Esophagus squamous epithelium (tissue), 5 donors: ENCODE data around the gene METTL21A. TPM values are rescaled to one million over a fixed set of nuclear protein-coding genes. Genes with fewer than 3 reads are reported as not detected.

Experiments
- DNase-seq: peaks from one replicate; lab custom pipeline; 2025; lab: John Stamatoyannopoulos, UW
- H3K27ac ChIP-seq, 4 donors: fragments of 200-600 bp; sonication (generic); one replicate each; pipeline ENCODE4 v1.5.1; 2016 to 2019; ENCODE audit warnings: mild to moderate bottlenecking in 1 of 4
- H3K27me3 ChIP-seq, 4 donors: fragments of 200-600 bp; sonication (generic); 1 replicate in 3 of 4; 2 replicates in 1 of 4; pipeline versions ENCODE4 v1.5.1 to v1.6.0; 2017 to 2021; ENCODE audit warnings: antibody characterized with exemption in 1 of 4
- H3K36me3 ChIP-seq, 3 donors: fragments of 200-600 bp; sonication (generic); one replicate each; pipeline ENCODE4 v1.5.1; 2016 to 2019
- H3K4me1 ChIP-seq, 3 donors: fragments of 200-600 bp; sonication (generic); one replicate each; pipeline ENCODE4 v1.5.1; 2017 to 2019
- H3K4me3 ChIP-seq, 4 donors: fragments of 200-600 bp; sonication (generic); 1 replicate in 3 of 4; 2 replicates in 1 of 4; pipeline ENCODE4 v1.5.1; 2016 to 2019; ENCODE audit warnings: mild to moderate bottlenecking in 2 of 4, moderate library complexity in 1 of 4
- H3K9me3 ChIP-seq, 3 donors: fragments of 200-600 bp; sonication (generic); one replicate each; pipeline ENCODE4 v1.5.1; 2016 to 2019
- CTCF ChIP-seq, 6 experiments: fragments of 450-650 bp in 4 of 6; fragments of 200-600 bp in 2 of 6; sonication (generic) in 2 of 6; IDR thresholded peaks; one replicate each; pipeline ENCODE4 v1.5.1; 2016 to 2019; ENCODE audit warnings: antibody characterized with exemption in 6 of 6, mild to moderate bottlenecking in 4 of 6, moderate library complexity in 4 of 6
- POLR2A ChIP-seq, 4 donors: fragments of 450-650 bp; IDR thresholded peaks; one replicate each; pipeline ENCODE4 v1.6.1; 2017; ENCODE audit warnings: antibody characterized with exemption in 4 of 4, mild to moderate bottlenecking in 4 of 4, moderate library complexity in 3 of 4
- WGBS, 2 donors: methylation state at CpG; one replicate each; pipeline ENCODE4 v1.1.5; 2018; 5-methylcytosine and 5-hydroxymethylcytosine counted together
- intact Hi-C: fragments of 100-400 bp; cut with DNase I; formaldehyde crosslinking; loops from one replicate; pipeline ENCODE4 v1.15.0; 2022
- total RNA-seq, 4 donors: library from RNA; depleted of rRNA; stranded (reverse); fragments of >200 nt; gene quantifications; one replicate each; pipeline ENCODE4 v1.1.0, GENCODE V29; 2016
- donor health status: DM: yes; HTN: yes; CAD: no.

Gene METTL21A
- total RNA-seq, 4 donors from 2014 or later = 7.1 to 35.8 (median 10.4) TPM

GRCh38 chr2:207663870-207664545 lies 38.8 kb upstream of the METTL21A start:
- no peak overlapping the region for H3K27ac ChIP-seq
- intact Hi-C loops = no loop called here
- H3K4me3 ChIP-seq = no peak overlapping the region
- DNase-seq = no peak
- H3K36me3 ChIP-seq = no peaks in the 10 kb centered on the region
- 66 to 71% methylated on average over 5 of the region's 5 CpGs for WGBS, 2 donors
- H3K27me3 ChIP-seq = no peaks in the 10 kb centered on the region
- TF ChIP-seq CTCF (IDR thresholded peaks at IDR 0.05) (no peak), POLR2A (IDR thresholded peaks at IDR 0.05) (no peak)
- H3K9me3 ChIP-seq = no peaks in the 10 kb centered on the region
- H3K4me1 ChIP-seq = no peaks in the 10 kb centered on the region

DNA sequence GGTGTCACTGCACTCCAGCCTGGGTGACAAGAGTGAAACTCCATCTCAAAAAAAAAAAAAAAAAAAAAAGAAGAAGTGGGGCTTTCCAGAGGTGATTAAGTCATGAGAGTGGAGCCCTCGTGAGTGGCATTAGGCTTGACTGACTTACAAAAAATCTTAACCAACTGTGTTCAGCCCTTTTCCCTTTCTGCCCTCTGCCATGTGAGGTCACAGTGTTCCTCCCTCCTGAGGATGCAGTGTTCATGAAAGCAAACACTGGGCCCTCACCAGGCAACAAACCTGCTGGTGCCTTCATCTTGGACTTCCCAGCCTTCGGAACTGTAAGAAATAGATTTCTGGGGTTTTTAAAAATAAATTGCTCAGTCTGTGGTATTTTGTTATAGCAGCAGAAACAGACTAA lies 37.0 kb upstream of the METTL21A start:
- Histone ChIP-seq H3K9me3 (no peaks in the 10 kb centered on the region), H3K27me3 (no peaks in the 10 kb centered on the region), H3K4me1 (no peaks in the 10 kb centered on the region), H3K4me3 (no peak overlapping the region), H3K36me3 (no peaks in the 10 kb centered on the region), H3K27ac (no peak overlapping the region)
- WGBS, 2 donors = 43 to 63% methylated on average over 2 of the region's 2 CpGs
- no peak for DNase-seq
- TF ChIP-seq CTCF (IDR thresholded peaks at IDR 0.05) = no peak
- TF ChIP-seq POLR2A (IDR thresholded peaks at IDR 0.05) = no peak
- intact Hi-C loops = no loop called here

DNA sequence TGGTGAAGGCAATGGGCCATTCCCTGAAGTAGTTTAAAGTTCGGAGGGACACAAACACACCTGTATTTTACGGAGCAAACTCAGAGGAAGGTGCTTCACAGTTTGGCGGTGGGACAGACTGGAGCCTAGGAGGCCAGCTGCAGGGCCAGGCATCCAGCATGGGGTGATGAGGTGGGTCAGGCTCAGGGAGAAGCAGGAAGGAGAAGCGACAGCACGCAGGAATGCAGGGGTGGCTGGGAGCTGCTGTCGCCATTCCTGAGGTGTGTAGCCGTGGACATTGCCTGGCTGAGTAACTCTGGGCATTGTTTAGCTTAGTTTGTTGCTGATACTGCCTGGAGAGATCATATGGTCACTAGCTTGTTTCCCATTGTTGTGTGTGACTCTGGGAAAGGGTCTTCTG lies 35.8 kb upstream of the METTL21A start:
- no peaks in the 10 kb centered on the region for H3K9me3 ChIP-seq
- no peak for DNase-seq
- H3K27ac ChIP-seq = no peak overlapping the region
- no peaks in the 10 kb centered on the region for H3K27me3 ChIP-seq
- WGBS, 2 donors = 76 to 83% methylated on average over 5 to 7 of the region's 7 CpGs
- H3K4me3 ChIP-seq = no peak overlapping the region
- intact Hi-C loops = no loop called here
- H3K4me1 ChIP-seq = no peaks in the 10 kb centered on the region
- TF ChIP-seq POLR2A (IDR thresholded peaks at IDR 0.05) (no peak), CTCF (IDR thresholded peaks at IDR 0.05) (no peak)
- no peaks in the 10 kb centered on the region for H3K36me3 ChIP-seq

DNA sequence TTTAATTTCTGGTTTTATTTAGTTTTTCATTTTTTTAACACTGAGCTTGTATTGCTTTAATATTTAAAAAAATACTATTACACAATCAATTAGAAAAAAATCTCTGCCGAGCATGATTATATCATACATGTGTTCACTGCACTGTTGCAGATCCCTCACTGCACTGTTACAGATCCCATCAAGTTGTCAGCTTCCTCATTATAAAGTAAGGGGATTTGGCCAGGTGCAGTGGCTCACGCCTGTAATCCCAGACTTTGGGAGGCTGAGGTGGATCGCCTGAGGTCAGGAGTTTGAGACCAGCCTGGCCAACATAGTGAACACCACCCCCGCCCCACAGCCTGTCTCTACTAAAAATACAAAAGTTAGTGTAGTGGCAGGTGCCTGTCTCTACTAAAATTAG lies 33.0 kb upstream of the METTL21A start:
- intact Hi-C loops = no loop called here

More for the DNA sequence above, 33.0 kb upstream of the METTL21A start:
- H3K27ac ChIP-seq = no peak overlapping the region
- TF ChIP-seq CTCF (IDR thresholded peaks at IDR 0.05) = no peak
- TF ChIP-seq POLR2A (IDR thresholded peaks at IDR 0.05) = no peak
- H3K27me3 ChIP-seq = no peaks in the 10 kb centered on the region
- no peaks in the 10 kb centered on the region for H3K9me3 ChIP-seq
- no peak overlapping the region for H3K4me3 ChIP-seq
- H3K4me1 ChIP-seq = no peaks in the 10 kb centered on the region
- DNase-seq = no peak
- no peaks in the 10 kb centered on the region for H3K36me3 ChIP-seq
- WGBS, 2 donors = 66 to 100% methylated on average over 1 to 4 of the region's 4 CpGs
